ENCODE results near the gene GDI2.
"Not testable (repeated sequence)": the region's sequence is repeated elsewhere in the genome, so short reads cannot be mapped to it uniquely, and the experiment has no call there.

The GDI2 gene

GRCh38 chr10:5827841-5828240 lies 14.6 kb upstream of the GDI2 start:
- no peak for DNase-seq (ENCODE audit: low read depth)

GRCh38 chr10:5826511-5826910 lies 13.3 kb upstream of the GDI2 start:
- DNase-seq (ENCODE audit: low read depth), result not testable (repeated sequence)

GRCh38 chr10:5818894-5819293 lies 5.7 kb upstream of the GDI2 start:
- DNase-seq (ENCODE audit: low read depth), result no peak

DNA sequence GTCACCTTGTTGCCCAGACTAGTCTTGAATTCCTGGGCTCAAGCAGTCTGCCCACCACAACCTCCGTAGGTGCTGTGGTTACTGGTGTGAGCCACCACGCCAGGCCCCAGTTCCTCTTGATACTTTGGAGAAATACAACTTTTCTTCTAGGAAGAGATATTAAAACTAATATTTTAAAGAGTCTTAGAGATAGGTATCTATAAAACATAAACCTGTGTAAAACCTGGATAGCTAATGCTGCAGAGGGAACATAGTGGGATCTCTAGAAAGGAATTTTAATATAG lies 4.8 kb upstream of the GDI2 start:
- DNase-seq (ENCODE audit: low read depth), result no peak

GRCh38 chr10:5817322-5818047 lies 4.3 kb upstream of the GDI2 start:
- no peak for DNase-seq (ENCODE audit: low read depth)

- DNase-seq (ENCODE audit: low read depth), result no peak
These were observed 2.9 kb upstream of the GDI2 start for GRCh38 chr10:5816170-5816569.

- DNase-seq (ENCODE audit: low read depth), result no peak
These were observed 1.2 kb upstream of the GDI2 start for GRCh38 chr10:5814110-5815107.

- no peak for DNase-seq (ENCODE audit: low read depth)
These were observed 218 bp downstream of the GDI2 start for GRCh38 chr10:5813091-5813340.

DNA sequence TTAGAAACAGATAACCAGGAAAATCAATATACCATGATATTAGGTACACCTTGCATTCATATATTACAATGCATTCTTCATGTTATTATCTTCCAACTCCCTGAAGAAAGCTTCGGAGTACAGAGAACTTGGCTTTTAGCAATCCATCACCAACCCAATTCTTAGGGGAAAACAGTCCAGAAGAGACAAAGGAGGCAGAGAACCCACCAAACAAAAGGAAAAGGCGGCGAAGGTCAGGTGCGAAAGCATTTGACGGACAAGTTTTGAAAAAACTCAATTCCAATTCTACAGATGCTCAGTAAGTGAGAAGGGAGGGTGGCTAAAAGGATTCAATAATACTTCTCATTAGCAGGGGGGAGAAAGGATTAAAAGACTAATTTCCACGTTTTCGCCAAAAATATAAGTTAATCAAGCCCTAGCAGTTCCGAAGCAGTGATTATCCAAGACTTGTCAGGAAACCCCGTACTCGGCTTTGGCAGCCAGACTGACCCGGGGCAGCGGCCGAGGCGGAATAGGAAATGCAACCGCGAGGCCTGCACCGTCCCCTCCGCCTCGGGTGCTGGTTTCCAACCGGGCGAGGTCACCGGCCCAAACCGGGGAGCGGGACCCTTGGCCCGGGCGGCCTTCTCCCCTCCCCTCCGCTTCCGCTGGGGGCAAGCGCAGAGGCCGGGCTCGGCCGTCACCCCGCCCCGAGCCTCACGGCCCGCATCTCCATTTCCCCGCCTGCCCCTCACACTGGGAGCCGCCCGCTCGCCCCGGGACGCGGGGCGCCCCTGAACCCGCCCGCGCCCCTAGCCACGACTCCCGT lies 747 bp downstream of the GDI2 start:
- peak; percentile 13 for DNase-seq (ENCODE audit: low read depth)

DNA sequence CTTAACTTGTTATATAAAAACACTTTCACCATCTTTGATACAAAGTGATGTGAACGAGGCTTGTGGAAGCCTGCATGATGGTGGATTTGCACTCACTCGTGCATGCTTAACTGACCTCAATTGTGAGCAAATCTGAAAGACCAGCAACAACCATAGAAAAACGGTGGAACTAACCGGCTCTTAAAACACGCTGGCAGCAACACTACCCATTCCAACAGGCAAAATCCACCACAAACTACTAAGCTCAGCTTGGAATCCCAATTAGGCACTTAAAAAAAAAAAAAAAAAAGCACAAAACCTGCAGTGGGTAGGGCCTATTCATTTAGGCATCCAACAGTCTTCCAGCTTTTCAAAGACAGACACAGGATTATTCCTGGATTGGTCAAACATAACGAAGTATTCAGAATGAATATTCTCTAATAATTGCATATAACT lies 1.8 kb downstream of the GDI2 start:
- DNase-seq (ENCODE audit: low read depth), result no peak

GRCh38 chr10:5810225-5810624 lies 3.0 kb downstream of the GDI2 start:
- no peak for DNase-seq (ENCODE audit: low read depth)

DNA sequence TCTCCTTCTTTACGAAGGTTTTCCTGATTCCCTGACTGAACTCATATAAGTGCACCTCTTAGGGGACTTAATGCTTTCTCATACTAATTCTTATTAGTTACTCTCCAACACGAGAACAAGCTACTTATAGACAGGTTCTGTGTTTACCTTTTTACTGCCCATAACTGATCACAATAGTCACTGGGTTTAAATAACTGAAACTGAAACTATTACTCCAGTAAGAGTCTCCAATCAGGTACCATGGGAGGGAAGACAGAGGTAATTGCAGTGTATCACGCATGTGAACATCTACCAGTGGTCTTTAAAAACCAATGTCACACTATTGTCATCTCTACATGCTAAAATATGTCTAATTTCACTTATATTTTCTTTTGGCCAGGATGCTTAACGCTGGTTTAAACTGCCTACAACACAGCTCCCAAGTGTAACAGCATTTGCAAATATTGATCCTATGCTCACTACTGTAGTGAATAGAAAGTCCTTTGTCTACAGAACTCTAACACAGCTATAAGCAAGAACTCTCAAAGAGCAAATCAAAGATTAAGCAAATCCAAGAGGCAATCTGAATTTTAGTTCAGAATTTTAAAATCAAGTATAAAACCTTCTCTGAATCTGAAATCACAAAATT lies 3.6 kb downstream of the GDI2 start:
- no peak for DNase-seq (ENCODE audit: low read depth)

GRCh38 chr10:5808783-5809392 lies 4.3 kb downstream of the GDI2 start:
- DNase-seq (ENCODE audit: low read depth), result not testable (repeated sequence)

DNA sequence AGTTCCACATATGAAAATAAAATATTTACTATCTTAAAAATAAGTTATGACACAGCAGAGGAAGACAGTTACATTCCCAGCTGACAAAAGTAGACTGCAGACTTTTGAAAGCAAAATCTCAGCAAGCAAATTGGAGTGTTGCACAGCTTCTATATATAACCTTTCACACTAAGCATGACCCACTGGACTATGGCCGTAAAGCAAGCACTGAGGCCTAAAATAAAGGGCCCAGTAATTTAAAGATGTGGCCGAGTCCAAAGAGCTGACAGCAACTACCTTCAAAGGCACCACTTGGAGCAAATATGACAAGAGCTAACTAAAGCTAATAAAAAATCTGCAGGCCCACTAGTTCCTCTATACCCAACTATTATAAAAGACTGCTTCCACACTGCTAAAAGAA lies 6.5 kb downstream of the GDI2 start:
- DNase-seq (ENCODE audit: low read depth), result no peak

- DNase-seq (ENCODE audit: low read depth), result no peak
These were observed 7.5 kb downstream of the GDI2 start for GRCh38 chr10:5805711-5806110.

GRCh38 chr10:5805260-5805659 lies 8.0 kb downstream of the GDI2 start:
- DNase-seq (ENCODE audit: low read depth), result no peak

- no peak for DNase-seq (ENCODE audit: low read depth)
These were observed 8.8 kb downstream of the GDI2 start for GRCh38 chr10:5804386-5804785.

- no peak for DNase-seq (ENCODE audit: low read depth)
These were observed 12.5 kb downstream of the GDI2 start for GRCh38 chr10:5800782-5801181.

GRCh38 chr10:5794236-5794635 lies 19.0 kb downstream of the GDI2 start:
- no peak for DNase-seq (ENCODE audit: low read depth)

- DNase-seq (ENCODE audit: low read depth), result no peak
These were observed 23.6 kb downstream of the GDI2 start for GRCh38 chr10:5789626-5790025.

DNA sequence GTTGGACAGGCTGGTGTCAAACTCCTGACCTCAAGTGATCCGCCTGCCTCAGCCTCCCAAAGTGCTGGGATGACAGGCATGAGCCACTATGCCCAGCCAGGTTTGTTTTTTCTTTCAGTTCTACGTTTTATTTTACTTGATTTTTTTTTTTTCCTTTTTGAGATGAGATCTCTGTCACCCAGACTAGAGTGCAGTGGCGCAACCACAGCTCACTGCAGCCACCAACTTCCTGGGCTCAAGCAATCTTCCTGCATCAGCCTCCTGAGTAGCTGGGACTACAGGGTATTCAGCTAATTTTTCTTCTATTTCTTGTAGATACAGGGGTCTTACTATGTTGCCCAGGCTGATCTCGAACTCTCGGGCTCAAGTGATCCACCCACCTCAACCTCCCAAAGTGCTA lies 24.3 kb downstream of the GDI2 start:
- DNase-seq (ENCODE audit: low read depth), result no peak

DNA sequence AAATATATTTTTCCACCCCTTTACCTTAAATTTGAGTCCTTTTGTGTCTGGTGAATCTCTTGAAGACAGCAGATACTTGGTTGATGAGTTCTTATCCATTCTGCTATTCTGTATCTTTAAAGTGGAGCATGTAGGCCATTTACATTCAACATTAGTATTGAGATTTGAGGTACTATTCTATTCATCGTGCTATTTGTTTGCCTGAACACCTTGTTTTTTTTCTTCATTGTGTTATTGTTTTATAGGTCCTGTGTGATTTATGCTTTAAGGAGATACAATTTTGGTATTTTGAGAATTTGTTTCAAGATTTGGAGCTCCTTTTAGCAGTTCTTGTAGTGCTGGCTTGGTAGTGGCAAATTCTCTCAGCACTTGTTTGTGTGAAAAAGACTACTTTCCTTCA lies 29.9 kb downstream of the GDI2 start:
- DNase-seq (ENCODE audit: low read depth), result no peak

Measured in stimulated activated CD8-positive, alpha-beta memory T cell treated with anti-CD3 and anti-CD28 coated beads, Interleukin-15, amount 100 ng/mL, for 24 hours (primary cell).